Bone marrow (tissue), 2 donors: ENCODE data around the gene SUPT20HL2.
"Not testable (repeated sequence)": the region's sequence is repeated elsewhere in the genome, so short reads cannot be mapped to it uniquely, and the experiment has no call there.

Experiments used
- DNase-seq, 2 donors: peaks; one replicate each; lab custom pipeline; 2025; lab: John Stamatoyannopoulos, UW

The SUPT20HL2 gene

GRCh38 chrX:24314019-24314635, at the start of gene SUPT20HL2:
Gene SUPT20HL2, minus strand, starts transcription at chrX:24314069. Its CDS starts 754 bp downstream, at chrX:24313315.
- DNase-seq: no peak

GRCh38 chrX:24362089-24362745, 48.3 kb upstream of the SUPT20HL2 start:
- not testable (repeated sequence) for DNase-seq

DNA sequence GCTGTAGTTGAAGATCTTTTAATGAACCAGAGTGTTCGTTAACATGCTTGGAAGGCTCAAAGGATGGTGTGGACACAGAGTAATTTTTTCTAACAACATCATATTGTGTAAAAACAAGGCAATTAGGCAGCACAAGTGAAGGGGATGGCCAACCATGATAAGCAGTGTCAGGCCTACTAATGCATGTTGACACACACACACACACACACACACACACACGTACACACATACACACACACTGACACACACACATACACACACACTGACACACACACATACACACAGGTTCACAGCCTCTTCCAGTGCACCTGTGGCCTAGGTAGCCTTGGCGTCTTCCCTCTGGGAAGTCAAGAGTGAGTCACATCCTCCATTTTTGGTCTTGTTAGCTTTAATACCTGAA, 46.4 kb upstream of the SUPT20HL2 start, which contains the start of gene SUPT20HL1:
SUPT20HL1 (plus strand) TSS at position 368 of the 400 bp plus-strand sequence. CDS start 2,122 bp downstream, outside the sequence.
- DNase-seq: no peak

DNA sequence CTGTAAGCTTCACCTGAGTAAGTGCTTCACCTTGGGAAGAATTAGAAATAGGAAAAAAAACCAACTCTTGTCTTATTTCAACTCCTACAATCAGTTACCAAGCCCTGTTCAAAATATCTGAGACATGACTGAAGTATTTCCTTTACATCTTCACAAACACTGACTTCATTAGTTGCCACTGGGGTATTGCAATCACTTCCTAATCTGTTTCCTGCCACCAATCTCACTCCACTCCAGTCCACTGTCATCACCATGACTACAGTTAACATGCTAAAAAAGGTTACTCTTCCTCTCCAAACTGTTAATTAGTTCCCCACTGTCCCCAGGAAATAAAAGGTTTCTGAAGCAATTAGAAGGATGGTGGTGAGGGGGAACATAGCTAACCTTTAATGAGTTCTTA, 43.2 kb upstream of the SUPT20HL2 start:
- no peak for DNase-seq

DNA sequence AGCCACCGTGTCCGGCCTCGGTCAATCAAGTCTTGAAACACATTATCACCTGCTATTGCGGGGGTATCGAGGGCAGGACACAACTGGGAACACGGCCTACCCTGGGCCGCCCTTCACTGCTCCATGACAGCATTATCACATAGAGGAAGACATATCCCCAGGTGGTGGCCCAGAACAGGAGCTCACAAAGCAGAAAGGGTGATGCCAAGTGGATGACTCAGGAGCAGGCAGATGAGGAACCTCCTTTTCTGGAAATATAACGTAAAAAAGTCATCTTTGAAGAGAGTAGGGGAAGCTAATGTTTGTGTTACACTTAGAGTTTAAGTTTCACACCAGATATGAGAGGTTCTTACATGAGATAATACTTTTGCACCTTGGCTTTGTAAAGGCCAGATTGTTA, 41.2 kb upstream of the SUPT20HL2 start:
- no peak for DNase-seq

GRCh38 chrX:24350217-24350616, 36.3 kb upstream of the SUPT20HL2 start:
- DNase-seq: no peak

DNA sequence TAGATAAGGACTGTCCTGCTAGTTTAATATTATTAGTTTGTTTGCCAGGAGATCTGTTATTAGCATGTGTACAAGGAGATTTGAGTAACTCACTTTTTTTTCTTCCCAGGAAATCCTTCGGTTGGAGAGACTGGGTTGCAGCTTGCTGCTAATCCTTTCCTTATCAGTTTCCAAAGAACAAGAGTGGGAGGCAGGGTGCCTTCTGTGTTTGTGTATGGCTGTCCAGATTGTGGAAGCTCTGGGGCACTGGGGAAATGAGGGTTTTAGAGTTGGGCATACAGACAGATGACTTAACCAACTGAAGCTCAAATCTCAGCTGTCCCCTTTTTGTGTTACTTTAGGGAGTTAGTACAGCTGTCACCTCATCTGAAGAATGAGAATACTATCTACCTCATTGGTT, 34.0 kb upstream of the SUPT20HL2 start:
- no peak for DNase-seq

DNA sequence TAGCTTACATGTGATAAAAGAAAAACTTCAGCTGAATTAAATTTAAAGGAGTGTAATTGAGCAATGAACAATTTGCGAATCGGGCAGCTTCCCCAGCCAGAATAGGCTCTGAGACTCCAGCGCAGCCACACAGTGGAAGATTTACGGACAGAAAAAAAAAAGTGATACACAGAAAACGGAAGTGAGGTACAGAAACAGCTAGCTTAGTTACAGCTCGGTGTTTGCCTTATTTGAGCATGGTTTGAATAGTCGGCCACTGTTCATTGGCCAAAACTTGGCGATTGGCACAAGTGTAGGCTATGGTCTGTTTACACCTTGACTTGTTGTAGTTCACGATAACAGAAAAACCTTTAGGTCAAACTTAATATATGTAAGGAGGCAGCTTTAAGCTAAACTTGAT, 29.9 kb upstream of the SUPT20HL2 start:
- no peak for DNase-seq

DNA sequence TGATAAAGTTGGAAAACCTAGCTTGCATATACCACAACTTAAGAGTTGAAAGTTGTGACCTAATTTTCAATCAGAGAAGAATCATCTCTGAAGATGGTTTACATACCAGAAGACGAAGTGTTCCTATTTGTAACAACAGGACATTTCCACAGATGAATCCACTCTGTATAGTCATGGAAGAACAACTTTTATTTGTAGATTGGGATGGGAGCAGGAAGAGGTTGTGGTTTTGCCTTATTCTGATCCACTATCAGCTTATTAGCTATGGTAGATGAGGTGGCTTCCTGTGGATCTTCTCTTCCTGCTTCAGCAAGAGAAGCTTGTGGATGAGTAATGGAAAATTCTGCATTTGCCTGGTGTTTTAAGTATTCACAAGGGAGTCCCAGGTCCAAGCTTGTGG, 27.9 kb upstream of the SUPT20HL2 start:
- no peak for DNase-seq

DNA sequence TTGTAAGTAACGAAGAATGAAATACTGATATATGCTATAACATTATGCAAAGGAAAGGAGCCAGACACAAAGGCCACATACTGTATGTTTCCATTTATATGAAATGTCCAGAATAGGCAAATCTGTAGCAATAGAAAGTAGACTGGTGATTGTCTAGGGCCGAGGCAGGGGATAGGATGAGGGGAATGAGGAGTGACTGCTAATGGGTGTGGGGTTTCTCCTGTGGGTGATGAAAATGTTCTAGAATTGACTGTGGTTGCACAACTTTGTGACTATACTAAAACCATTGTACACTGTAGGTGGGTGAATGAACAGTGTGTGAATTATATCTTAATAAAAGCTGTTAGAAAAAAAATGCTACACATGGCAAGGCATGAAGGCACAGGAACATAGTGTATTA, 26.6 kb upstream of the SUPT20HL2 start:
- DNase-seq: no peak

- DNase-seq: no peak
These were observed 26.0 kb upstream of the SUPT20HL2 start for GRCh38 chrX:24339911-24340310.

GRCh38 chrX:24335871-24336270, 22.0 kb upstream of the SUPT20HL2 start:
- DNase-seq: no peak

DNA sequence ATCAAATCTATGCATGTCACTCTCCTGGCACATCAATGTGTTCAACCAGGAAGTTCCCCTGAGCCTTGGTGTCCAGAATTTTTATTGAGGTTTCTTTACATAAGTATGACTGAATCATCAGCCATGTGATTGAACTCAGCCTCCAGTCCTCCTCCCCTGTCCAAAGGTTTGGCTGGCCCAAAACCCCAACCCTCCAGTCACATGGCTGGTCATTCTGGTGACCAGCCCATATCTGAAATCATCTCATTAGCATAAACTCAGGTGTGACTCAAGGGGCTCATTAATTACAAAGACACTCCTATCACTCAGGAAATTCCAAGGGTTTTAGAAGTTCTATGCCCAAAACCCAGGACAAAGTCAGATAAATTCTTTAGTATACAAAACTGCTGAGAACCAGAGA, 20.6 kb upstream of the SUPT20HL2 start:
- DNase-seq: no peak

DNA sequence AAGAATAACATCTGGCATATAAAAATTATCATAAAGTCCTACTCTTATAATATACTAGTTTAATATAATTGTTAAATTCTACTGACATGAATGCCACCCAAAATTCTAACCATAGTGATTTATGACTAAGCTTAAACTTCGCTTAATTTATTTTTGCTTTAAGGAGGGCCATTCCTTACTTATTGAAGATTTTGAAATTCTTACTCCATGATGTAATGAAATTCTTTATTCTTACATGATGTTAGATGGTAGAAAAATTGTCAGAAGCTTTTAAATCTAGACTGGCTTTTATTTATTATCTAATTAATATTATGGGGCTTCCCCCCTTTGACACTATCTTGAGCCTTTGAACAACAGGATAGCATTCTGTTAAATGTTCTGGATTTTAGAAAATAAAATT, 19.5 kb upstream of the SUPT20HL2 start:
- no peak for DNase-seq

DNA sequence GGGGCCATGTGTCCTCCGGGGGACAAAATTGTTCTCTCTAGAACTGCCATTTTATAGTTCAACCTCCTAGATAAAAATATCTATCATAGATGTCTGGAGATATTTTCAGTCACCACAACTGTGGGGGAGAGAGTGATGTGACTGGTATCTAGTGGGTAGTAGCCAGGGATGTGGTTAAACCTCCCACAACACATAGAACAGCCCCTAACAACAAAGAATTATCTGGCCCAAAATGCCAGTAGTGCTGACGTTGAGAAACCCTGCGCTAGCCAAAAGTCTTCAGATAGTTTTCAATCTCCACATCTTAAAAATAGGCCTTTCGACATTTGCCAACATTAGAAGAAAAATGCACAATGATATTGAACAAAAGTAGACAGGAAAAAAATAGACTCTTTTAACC, 19.0 kb upstream of the SUPT20HL2 start:
- DNase-seq: no peak

- DNase-seq: no peak
These were observed 11.4 kb upstream of the SUPT20HL2 start for GRCh38 chrX:24325231-24325630.

GRCh38 chrX:24321741-24322395, 8.0 kb upstream of the SUPT20HL2 start:
- DNase-seq: no peak

DNA sequence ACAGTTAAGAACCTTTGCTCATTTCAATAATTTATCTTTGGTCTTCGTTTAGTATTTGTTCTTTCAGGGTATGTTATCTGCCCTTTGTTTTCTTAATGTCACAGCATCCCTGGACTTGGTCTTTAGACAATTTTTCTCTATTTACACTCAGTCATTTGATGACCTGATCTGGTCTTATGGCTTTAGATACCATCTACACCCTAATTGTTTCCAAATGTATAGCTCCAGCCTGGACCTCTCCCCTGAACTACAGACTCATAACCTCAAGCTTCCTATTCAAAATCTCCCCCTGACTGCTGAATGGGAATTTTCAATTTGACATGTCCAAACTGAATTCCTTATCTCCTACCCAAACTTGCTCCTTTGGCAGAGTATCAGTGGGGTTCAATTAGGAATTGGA, 3.7 kb upstream of the SUPT20HL2 start:
- no peak for DNase-seq

DNA sequence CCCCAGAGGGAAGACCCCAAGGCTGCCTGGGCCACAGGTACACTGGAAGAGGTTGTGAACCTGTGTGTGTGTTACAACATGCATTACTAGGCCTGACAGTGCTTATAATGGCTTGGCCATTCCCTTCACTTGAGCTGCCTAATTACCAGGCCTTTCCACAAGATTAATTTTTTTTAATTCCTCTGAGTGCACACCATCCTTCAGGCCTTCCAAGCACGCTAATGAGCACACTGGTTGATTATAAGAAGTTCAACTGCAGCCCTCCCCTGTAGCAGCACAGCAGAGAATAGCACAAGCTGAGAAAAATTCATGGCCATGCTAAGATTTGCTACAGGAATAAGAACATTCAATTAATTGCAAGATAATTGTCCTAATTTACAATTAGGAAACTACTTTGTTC, 2.2 kb upstream of the SUPT20HL2 start:
- no peak for DNase-seq

- DNase-seq: not testable (repeated sequence)
These were observed 1.6 kb downstream of the SUPT20HL2 start for GRCh38 chrX:24312249-24312607.

- not testable (repeated sequence) for DNase-seq
These were observed 2.2 kb downstream of the SUPT20HL2 start for GRCh38 chrX:24311507-24312248.

DNA sequence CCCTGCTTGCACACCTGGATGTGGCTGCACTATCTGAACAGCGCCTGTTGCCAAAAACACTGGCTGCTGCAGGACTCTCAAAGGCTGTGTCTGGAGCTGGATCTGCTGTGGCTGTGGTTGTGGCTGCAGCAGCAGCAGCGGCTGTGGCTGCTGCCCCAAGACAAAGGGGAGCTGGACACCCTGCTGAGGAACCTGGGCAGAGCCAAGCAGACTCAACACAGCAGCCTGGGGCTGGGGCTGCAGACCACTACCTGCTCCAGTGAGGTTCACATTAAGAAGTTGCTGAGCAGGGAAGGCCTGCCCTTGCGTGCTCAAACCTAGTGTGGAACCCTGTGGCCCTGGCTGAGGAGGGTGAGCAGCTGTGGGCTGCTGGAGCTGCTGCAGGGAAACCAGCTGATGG, 3.0 kb downstream of the SUPT20HL2 start:
- not testable (repeated sequence) for DNase-seq
